HCT116 (cell line): ENCODE data around the gene SLC6A18. TPM values are rescaled to one million over a fixed set of nuclear protein-coding genes. Genes with fewer than 3 reads are reported as not detected.

Experiments used
- ATAC-seq: fragments of 200-7000 bp; cut with Tn5 transposase; 2 replicates; pipeline ENCODE4 v1.9.1; 2020; ENCODE audit warnings: mild to moderate bottlenecking, moderate library complexity
- BruUV-seq: library from RNA; stranded (reverse); fragments of 400-500 nt; replicated peaks from 2 replicates; lab custom pipeline; 2021; lab: Mats Ljungman, UMichigan
- CTCF ChIA-PET: fragments of 300-600 bp; sonication (Branson Sonifier 250); formaldehyde crosslinking; loops from one replicate; lab custom pipeline; 2021; ENCODE audit warnings: antibody characterized with exemption; lab: Charles Lee
- POLR2A ChIA-PET: fragments of 300-600, 350-600 bp; sonication (Branson Sonifier 250); formaldehyde crosslinking; loops from one replicate; lab custom pipeline; 2021; ENCODE audit warnings: antibody characterized with exemption; lab: Charles Lee
- RAD21 ChIA-PET, 2 experiments: fragments of 300-600 bp; sonication (Branson Sonifier 250); formaldehyde crosslinking; loops; one replicate each; lab custom pipeline; 2023; ENCODE audit warnings: low total read pairs in 2 of 2; ENCODE audit not compliant: uncharacterized antibody in 2 of 2, unreplicated experiment in 2 of 2, low non-redundant PET in 1 of 2; lab: Charles Lee
- DNase-seq: peaks from one replicate; pipeline ENCODE4 v3.0.0-alpha.2; 2010; ENCODE audit warnings: low read depth, low spot score
- H2AFZ ChIP-seq: fragments of 200-600 bp; shearing (Covaris generic), sonication (generic); 2 replicates; pipeline ENCODE4 v1.6.1; 2017; ENCODE audit warnings: low read depth, mixed run types, mixed read lengths, antibody characterized with exemption, low read length; ENCODE audit not compliant: poor library complexity, severe bottlenecking
- H3K27ac ChIP-seq: 2 replicates; pipeline ENCODE4 v1.5.1; 2012; ENCODE audit warnings: low read depth, low read length
- H3K27me3 ChIP-seq: fragments of 200-600 bp; sonication (generic); 2 replicates; pipeline ENCODE4 v1.6.1; 2016; ENCODE audit warnings: mixed run types, low read length, mixed read lengths; ENCODE audit not compliant: insufficient read depth
- H3K36me3 ChIP-seq, 2 experiments: fragments of 200-500 bp in 1 of 2; fragments of 200-600 bp in 1 of 2; sonication (Bioruptor generic) in 1 of 2; sonication (generic) in 1 of 2; 2 replicates each; pipeline versions ENCODE4 v1.5.1 to v1.6.1; 2014 to 2016; ENCODE audit warnings: low read length in 2 of 2, inconsistent platforms in 1 of 2, mixed read lengths in 1 of 2, mixed run types in 1 of 2; ENCODE audit not compliant: insufficient read depth in 2 of 2, control insufficient read depth in 1 of 2
- H3K4me1 ChIP-seq, 2 experiments: fragments of 200-600 bp in 1 of 2; sonication (generic) in 1 of 2; 2 replicates each; pipeline versions ENCODE4 v1.5.1 to v1.6.1; 2012 to 2017; ENCODE audit warnings: low read length in 2 of 2, inconsistent platforms in 1 of 2, mild to moderate bottlenecking in 1 of 2, mixed read lengths in 1 of 2, mixed run types in 1 of 2, moderate library complexity in 1 of 2; ENCODE audit not compliant: insufficient read depth in 2 of 2, control insufficient read depth in 1 of 2
- H3K4me2 ChIP-seq: fragments of 200-600 bp; sonication (generic); 2 replicates; pipeline ENCODE4 v1.6.1; 2017; ENCODE audit warnings: mixed run types, low read length, mixed read lengths
- H3K4me3 ChIP-seq, 2 experiments: fragments of 200-600 bp in 1 of 2; sonication (generic) in 1 of 2; replicated peaks in 1 of 2; 2 replicates each; pipeline ENCODE4 v1.5.1; 2011 to 2016; ENCODE audit warnings: low read length in 2 of 2, control low read depth in 1 of 2, low read depth in 1 of 2, mild to moderate bottlenecking in 1 of 2, mixed read lengths in 1 of 2, mixed run types in 1 of 2
- H3K79me2 ChIP-seq: fragments of 200-600 bp; sonication (generic); 2 replicates; pipeline ENCODE4 v1.6.1; 2017; ENCODE audit warnings: mild to moderate bottlenecking, mixed run types, low read length, moderate library complexity, mixed read lengths; ENCODE audit not compliant: insufficient read depth
- H3K9ac ChIP-seq: fragments of 200-600 bp; sonication (generic); 2 replicates; pipeline ENCODE4 v1.6.1; 2016; ENCODE audit warnings: low read length, mixed read lengths
- H3K9me2 ChIP-seq: fragments of 200-600 bp; sonication (generic), shearing (Covaris generic); 2 replicates; pipeline ENCODE4 v1.6.1; 2017; ENCODE audit warnings: mixed run types, mild to moderate bottlenecking, moderate library complexity; ENCODE audit not compliant: insufficient read depth
- H3K9me3 ChIP-seq, 2 experiments: fragments of 200-500 bp in 1 of 2; fragments of 200-600 bp in 1 of 2; sonication (Bioruptor generic) in 1 of 2; sonication (generic) in 1 of 2; 2 replicates each; pipeline ENCODE4 v1.6.1; 2014 to 2017; ENCODE audit warnings: low read length in 2 of 2, mixed read lengths in 2 of 2, inconsistent platforms in 1 of 2, low read depth in 1 of 2, mild to moderate bottlenecking in 1 of 2, mixed run types in 1 of 2, moderate library complexity in 1 of 2; ENCODE audit not compliant: control insufficient read depth in 1 of 2, insufficient read depth in 1 of 2
- H4K20me1 ChIP-seq: fragments of 200-600 bp; sonication (generic), shearing (Covaris generic); 2 replicates; pipeline ENCODE4 v1.6.1; 2017; ENCODE audit warnings: mixed run types, mild to moderate bottlenecking, moderate library complexity; ENCODE audit not compliant: insufficient read depth
- EZH2 ChIP-seq: fragments of 200-600 bp; sonication (generic); IDR thresholded peaks from 2 replicates; pipeline ENCODE4 v1.6.1; 2017; ENCODE audit warnings: antibody characterized with exemption, mixed run types
- POLR2A ChIP-seq: IDR thresholded peaks from 2 replicates; pipeline ENCODE4 v1.7.0; 2011; ENCODE audit warnings: borderline replicate concordance; ENCODE audit not compliant: insufficient read depth, insufficient read length; ENCODE audit errors: extremely low read depth
- POLR2AphosphoS5 ChIP-seq: IDR thresholded peaks from 2 replicates; pipeline ENCODE4 v1.6.1; 2011; ENCODE audit warnings: mild to moderate bottlenecking, low read depth, low read length, moderate library complexity
- TCF7L2 ChIP-seq: IDR thresholded peaks from 2 replicates; pipeline ENCODE4 v1.7.0; 2011; ENCODE audit warnings: borderline replicate concordance, inconsistent platforms; ENCODE audit not compliant: insufficient read depth, insufficient read length; ENCODE audit errors: extremely low read depth
- intact Hi-C: fragments of 100-400 bp; cut with micrococcal nuclease; formaldehyde crosslinking; loops from 2 replicates; pipeline ENCODE4 v1.10.0; 2022
- total RNA-seq: library from RNA; stranded (reverse); gene quantifications from one replicate; pipeline ENCODE4 v1.2.1, GENCODE V29; 2021; ENCODE audit not compliant: unreplicated experiment
- TF ChIP-seq, protein P1 (sequence below): IDR thresholded peaks from 2 replicates; pipeline ENCODE4 v1.6.1; 2012
- TF ChIP-seq, protein P2 (sequence below): IDR thresholded peaks from 2 replicates; pipeline ENCODE4 v1.6.1; 2011; ENCODE audit warnings: mild to moderate bottlenecking, low read length, moderate library complexity; ENCODE audit not compliant: insufficient replicate concordance; ENCODE audit errors: extremely low read depth
- TF ChIP-seq, protein P3 (sequence below): IDR thresholded peaks from 2 replicates; pipeline ENCODE4 v1.6.1; 2012; ENCODE audit warnings: low read depth

The SLC6A18 gene
- total RNA-seq, 1 experiment from 2014 or later = not detected

DNA sequence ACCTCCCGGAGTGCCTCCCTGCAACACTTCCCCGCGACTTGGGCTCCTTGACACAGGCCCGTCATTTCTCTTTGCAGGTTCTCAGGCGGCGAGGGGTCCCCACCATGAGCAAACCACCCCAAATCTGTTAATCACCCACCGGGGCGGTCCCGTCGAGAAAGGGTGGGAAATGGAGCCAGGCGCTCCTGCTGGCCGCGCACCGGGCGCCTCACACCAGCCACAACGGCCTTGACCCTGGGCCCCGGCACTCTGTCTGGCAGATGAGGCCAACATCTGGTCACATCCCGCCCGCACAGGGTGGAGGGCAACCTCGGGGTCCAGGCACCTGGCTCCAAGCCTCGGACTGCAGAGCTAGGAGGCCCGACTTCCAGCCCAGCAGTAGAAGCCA lies 70.5 kb downstream of the SLC6A18 start:
- ATAC-seq = no peak
- POLR2A ChIA-PET = no interaction called here
- Histone ChIP-seq H3K27me3 (no peaks in the 10 kb centered on the region), H3K4me2 (no peak overlapping the region), H3K4me3 (no peak overlapping the region), H4K20me1 (no peaks in the 10 kb centered on the region), H3K4me1 (peaks cover 0 to 9% of the 10 kb centered on the region in 2 experiments; a peak in 1 of 4 replicates), H3K27ac (no peak overlapping the region), H3K9me3 (no peaks in the 10 kb centered on the region), H2AFZ (no peak overlapping the region), H3K36me3 (no peaks in the 10 kb centered on the region), H3K79me2 (no peaks in the 10 kb centered on the region), H3K9me2 (no peaks in the 10 kb centered on the region), H3K9ac (no peak overlapping the region)
- CTCF ChIA-PET = no interaction called here
- intact Hi-C loops = no loop called here
- RAD21 ChIA-PET = no interaction called here
- TF ChIP-seq POLR2A (no peak), POLR2AphosphoS5 (no peak), TCF7L2 (no peak), EZH2 (no peak)
- TF ChIP-seq, protein P1, sequence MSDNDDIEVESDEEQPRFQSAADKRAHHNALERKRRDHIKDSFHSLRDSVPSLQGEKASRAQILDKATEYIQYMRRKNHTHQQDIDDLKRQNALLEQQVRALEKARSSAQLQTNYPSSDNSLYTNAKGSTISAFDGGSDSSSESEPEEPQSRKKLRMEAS = no peak
- TF ChIP-seq, protein P2, sequence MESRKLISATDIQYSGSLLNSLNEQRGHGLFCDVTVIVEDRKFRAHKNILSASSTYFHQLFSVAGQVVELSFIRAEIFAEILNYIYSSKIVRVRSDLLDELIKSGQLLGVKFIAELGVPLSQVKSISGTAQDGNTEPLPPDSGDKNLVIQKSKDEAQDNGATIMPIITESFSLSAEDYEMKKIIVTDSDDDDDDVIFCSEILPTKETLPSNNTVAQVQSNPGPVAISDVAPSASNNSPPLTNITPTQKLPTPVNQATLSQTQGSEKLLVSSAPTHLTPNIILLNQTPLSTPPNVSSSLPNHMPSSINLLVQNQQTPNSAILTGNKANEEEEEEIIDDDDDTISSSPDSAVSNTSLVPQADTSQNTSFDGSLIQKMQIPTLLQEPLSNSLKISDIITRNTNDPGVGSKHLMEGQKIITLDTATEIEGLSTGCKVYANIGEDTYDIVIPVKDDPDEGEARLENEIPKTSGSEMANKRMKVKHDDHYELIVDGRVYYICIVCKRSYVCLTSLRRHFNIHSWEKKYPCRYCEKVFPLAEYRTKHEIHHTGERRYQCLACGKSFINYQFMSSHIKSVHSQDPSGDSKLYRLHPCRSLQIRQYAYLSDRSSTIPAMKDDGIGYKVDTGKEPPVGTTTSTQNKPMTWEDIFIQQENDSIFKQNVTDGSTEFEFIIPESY = no peak
- TF ChIP-seq, protein P3, sequence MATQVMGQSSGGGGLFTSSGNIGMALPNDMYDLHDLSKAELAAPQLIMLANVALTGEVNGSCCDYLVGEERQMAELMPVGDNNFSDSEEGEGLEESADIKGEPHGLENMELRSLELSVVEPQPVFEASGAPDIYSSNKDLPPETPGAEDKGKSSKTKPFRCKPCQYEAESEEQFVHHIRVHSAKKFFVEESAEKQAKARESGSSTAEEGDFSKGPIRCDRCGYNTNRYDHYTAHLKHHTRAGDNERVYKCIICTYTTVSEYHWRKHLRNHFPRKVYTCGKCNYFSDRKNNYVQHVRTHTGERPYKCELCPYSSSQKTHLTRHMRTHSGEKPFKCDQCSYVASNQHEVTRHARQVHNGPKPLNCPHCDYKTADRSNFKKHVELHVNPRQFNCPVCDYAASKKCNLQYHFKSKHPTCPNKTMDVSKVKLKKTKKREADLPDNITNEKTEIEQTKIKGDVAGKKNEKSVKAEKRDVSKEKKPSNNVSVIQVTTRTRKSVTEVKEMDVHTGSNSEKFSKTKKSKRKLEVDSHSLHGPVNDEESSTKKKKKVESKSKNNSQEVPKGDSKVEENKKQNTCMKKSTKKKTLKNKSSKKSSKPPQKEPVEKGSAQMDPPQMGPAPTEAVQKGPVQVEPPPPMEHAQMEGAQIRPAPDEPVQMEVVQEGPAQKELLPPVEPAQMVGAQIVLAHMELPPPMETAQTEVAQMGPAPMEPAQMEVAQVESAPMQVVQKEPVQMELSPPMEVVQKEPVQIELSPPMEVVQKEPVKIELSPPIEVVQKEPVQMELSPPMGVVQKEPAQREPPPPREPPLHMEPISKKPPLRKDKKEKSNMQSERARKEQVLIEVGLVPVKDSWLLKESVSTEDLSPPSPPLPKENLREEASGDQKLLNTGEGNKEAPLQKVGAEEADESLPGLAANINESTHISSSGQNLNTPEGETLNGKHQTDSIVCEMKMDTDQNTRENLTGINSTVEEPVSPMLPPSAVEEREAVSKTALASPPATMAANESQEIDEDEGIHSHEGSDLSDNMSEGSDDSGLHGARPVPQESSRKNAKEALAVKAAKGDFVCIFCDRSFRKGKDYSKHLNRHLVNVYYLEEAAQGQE = no peak
- no peak for DNase-seq
- no TSS peak for BruUV-seq

Other genes starting within 250 kb of the SLC6A18 start
- gene NKD2, start 216.6 kb upstream of the SLC6A18 start, total RNA-seq = 20.4 TPM
- 29.6 TPM for gene SLC12A7, start 113.3 kb upstream of the SLC6A18 start, total RNA-seq
- not detected for gene SLC6A19, start 23.8 kb upstream of the SLC6A18 start, total RNA-seq
- gene TERT, start 69.7 kb downstream of the SLC6A18 start, total RNA-seq = 6.9 TPM
- gene CLPTM1L, start 119.7 kb downstream of the SLC6A18 start, total RNA-seq = 98.4 TPM
- gene SLC6A3, start 220.1 kb downstream of the SLC6A18 start, total RNA-seq = not detected